Measurements from ENCODE around the gene ARSD.
A peak's percentile ranks its signal among the peaks of the same experiment; 100 is the strongest.
"Not testable (repeated sequence)": the region's sequence is repeated elsewhere in the genome, so short reads cannot be mapped to it uniquely, and the experiment has no call there.

ARSD gene

GRCh38 chrX:2897311-2897689 is 31.8 kb downstream of the ARSD start:
- H3K27ac ChIP-seq, result peak overlapping the region; percentile 94
- no peak for TF ChIP-seq ZFX (IDR thresholded peaks at IDR 0.05; ENCODE audit: borderline replicate concordance)
- no peak for TF ChIP-seq CTCF (IDR thresholded peaks at IDR 0.05)

- no peak for TF ChIP-seq ZFX (IDR thresholded peaks at IDR 0.05; ENCODE audit: borderline replicate concordance)
- TF ChIP-seq CTCF (IDR thresholded peaks at IDR 0.05), result no peak
- no peak overlapping the region for H3K27ac ChIP-seq
Observed at GRCh38 chrX:2894885-2895292, 34.2 kb downstream of the ARSD start.

DNA sequence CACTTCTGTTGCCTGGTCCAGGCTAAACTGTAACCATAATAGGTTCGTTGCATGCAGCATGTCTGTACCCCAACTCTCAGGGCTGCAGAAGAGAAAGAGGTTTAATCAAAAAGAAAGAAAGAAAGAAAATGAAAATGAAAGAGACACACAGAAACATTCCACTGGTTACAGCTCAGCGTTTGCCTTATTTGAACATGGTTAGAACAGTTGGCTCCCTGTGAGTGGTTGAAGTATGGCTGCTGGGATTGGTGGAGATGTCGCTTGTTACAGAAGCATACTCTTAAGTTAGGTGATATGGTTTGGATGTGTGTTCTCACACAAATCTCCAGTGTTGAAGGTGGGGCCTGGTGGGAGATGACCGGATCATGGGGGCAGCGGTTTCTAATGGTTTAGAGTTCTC is 36.3 kb downstream of the ARSD start:
- TF ChIP-seq ZFX (IDR thresholded peaks at IDR 0.05; ENCODE audit: borderline replicate concordance), result no peak
- TF ChIP-seq CTCF (IDR thresholded peaks at IDR 0.05), result no peak
- H3K27ac ChIP-seq, result no peak overlapping the region

DNA sequence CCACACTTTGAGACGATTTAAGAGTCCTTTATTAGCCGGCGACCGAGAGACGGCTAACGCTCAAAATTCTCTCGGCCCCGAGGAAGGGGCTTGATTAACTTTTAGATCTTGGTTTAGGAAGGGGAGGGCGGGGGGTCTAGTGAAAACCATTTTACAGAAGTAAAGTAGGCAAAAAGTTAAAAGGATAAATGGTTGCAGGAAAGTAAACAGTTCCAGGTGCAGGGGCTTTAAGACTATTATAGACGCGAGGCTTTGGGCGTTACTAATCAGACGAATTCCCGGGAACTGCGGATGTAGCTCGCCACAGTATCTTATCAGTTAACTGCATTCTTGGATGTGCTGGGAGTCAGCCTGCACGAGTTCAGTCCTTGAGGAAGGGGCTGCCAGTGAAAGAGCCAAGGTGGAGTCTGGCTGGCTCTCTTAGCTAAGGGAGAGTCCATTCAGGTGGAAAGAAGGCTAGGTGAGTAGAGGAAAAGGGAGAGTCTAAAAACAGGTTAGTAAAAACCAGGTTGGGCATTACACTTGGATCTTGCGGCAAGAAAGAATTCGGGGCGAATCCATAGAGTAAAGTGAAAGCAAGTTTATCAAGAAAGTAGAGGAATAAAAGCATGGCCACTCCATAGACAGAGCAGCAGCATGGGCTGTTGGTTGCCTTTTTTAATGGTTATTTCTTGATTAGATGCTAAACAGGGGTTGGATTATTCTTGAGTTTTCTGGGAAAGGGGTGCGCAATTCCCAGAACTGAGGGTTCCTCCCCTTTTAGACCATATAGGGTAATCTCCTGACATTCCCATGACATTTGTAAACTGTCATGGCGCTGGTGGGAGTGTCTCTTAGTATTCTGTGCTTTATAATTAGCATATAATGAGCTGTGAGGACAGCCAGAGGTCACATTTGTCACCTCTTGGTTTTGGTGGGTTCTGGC is 38.3 kb downstream of the ARSD start:
- H3K27ac ChIP-seq, result not testable (repeated sequence)

DNA sequence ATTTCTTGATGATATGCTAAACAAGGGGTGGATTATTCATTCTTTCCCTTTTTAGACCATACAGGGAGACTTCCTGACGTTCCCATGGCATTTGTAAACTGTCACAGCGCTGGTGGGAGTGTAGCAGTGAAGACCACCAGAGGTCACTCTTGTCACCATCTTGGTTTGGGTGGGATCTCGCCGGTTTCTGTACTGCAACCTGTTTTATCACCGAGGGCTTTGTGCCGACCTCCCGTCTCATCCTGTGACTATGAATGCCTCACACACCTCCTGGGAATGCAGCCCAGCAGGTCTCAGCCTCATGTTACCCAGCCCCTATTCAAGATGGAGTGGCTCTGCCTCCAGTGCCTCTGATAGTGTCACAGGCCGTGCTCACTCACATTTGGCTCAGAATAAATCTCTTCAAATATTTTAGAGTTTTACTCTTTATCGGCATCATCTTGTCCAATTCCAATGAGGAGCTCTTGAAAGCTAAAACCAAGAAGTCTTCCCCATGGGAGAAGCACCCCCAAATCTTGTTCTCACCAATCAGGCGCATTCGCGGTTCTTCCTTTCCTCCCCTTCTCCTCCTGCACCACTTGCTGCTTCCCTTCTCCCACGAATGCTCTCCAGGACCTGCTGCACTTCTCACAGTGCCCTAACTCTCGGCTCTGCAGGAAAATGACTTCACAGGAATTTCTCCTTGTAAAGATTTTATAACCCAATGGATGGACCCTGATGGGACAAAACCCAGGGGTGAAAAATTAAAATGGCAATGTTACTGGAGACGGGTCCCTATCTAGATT is 39.2 kb downstream of the ARSD start:
- H3K27ac ChIP-seq, result not testable (repeated sequence)
- peak; percentile 41 for TF ChIP-seq CTCF (IDR thresholded peaks at IDR 0.05)

GRCh38 chrX:2889045-2889605 is 40.0 kb downstream of the ARSD start:
- H3K27ac ChIP-seq, result no peak overlapping the region
- TF ChIP-seq ZFX (IDR thresholded peaks at IDR 0.05; ENCODE audit: borderline replicate concordance), result no peak
- TF ChIP-seq CTCF (IDR thresholded peaks at IDR 0.05), result no peak

GRCh38 chrX:2888309-2888708 is 40.8 kb downstream of the ARSD start:
- TF ChIP-seq ZFX (IDR thresholded peaks at IDR 0.05; ENCODE audit: borderline replicate concordance), result no peak
- no peak for TF ChIP-seq CTCF (IDR thresholded peaks at IDR 0.05)
- no peak overlapping the region for H3K27ac ChIP-seq

Data from 22Rv1 (cell line).